Measurements from ENCODE around the gene CYP1A2.

DNA sequence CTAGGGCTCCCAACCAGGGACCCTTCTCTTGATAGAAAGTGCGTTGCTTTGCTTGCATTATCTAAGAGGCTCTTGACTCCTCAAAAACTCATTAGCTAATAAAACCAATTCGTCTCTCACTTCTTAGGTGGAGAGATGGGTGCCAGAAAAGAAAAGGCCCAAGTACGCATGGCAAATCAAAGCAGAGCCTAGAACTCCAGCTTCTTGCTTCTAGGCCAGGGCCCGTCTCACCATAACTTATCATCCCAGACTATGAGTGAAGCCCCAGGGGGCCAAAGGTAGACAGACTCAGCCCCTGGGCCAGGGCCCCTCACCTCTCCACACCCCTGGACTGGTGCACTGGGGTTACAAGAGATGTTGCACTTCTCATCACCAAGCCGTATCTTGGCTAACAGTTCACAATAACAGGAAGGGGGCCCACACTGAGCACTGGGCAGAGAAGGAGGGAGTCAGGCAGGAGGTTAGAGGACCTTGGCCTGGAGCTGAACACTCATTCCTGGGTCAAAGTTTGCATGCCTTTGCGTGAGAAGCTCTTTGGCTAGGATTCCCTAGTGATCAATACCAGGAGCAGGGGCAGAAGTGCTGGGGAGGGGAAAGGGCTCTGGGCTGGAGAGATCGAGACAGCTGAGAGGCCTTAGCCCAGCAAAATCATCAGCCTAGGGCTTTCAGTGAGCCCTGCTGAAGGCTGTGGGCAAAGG lies 17.9 kb upstream of the CYP1A2 start:
- TF ChIP-seq EZH2 (IDR thresholded peaks at IDR 0.05; ENCODE audit: borderline replicate concordance, low read length), result no peak
- TF ChIP-seq, protein P1, sequence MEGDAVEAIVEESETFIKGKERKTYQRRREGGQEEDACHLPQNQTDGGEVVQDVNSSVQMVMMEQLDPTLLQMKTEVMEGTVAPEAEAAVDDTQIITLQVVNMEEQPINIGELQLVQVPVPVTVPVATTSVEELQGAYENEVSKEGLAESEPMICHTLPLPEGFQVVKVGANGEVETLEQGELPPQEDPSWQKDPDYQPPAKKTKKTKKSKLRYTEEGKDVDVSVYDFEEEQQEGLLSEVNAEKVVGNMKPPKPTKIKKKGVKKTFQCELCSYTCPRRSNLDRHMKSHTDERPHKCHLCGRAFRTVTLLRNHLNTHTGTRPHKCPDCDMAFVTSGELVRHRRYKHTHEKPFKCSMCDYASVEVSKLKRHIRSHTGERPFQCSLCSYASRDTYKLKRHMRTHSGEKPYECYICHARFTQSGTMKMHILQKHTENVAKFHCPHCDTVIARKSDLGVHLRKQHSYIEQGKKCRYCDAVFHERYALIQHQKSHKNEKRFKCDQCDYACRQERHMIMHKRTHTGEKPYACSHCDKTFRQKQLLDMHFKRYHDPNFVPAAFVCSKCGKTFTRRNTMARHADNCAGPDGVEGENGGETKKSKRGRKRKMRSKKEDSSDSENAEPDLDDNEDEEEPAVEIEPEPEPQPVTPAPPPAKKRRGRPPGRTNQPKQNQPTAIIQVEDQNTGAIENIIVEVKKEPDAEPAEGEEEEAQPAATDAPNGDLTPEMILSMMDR (IDR thresholded peaks at IDR 0.05; ENCODE audit: low read length), result no peak

All from OCI-LY1 (cell line).